RCC 7860 (cell line): ENCODE data around the gene GCK.

Source experiments
- DNase-seq: peaks from one replicate; pipeline ENCODE4 v3.0.0-alpha.2; 2015; ENCODE audit warnings: low spot score
- FAIRE-seq: peaks from 2 replicates; lab custom pipeline; 2012; peaks lifted over from hg19 to GRCh38; lab: Jason Lieb, UNC

The GCK gene

DNA sequence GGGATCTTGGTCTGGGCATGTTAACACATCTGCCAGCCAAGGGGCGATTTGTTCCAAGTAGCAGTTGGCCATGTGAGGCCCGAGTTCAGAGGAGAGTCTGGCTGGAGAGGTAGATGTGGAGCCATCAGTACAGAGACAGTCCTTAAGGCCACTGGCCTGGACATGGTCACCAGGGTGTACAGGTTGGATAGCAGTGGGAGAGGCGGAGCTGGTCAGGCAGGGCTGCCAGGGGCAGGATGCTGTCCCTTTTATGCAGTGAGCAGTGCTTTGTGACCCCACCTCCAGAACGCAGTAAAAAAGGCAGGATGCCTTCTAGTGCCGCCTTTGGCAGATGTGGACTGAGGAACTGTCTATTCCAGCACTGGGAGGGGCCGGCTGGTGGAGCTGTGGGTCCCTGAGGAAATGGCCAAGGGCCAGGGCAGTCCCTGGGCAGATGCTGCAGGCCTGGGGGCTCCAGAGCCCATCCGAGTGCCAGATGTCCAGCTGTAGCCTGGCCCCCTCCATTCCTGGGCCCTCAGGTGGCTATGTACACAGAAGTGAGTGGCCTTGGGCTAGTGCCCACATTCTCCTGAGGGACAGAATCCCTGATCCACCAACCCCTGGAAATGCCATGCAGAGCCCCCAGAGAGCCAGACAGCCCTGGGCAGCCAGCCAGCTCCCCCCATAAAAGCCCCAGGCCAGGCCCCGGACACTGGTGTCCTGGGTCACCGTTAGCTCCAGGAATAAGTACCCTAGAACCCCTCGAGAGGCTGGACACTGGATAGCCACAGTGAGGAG, 31.0 kb downstream of the GCK start:
- DNase-seq (no peak), FAIRE-seq (no peak)

DNA sequence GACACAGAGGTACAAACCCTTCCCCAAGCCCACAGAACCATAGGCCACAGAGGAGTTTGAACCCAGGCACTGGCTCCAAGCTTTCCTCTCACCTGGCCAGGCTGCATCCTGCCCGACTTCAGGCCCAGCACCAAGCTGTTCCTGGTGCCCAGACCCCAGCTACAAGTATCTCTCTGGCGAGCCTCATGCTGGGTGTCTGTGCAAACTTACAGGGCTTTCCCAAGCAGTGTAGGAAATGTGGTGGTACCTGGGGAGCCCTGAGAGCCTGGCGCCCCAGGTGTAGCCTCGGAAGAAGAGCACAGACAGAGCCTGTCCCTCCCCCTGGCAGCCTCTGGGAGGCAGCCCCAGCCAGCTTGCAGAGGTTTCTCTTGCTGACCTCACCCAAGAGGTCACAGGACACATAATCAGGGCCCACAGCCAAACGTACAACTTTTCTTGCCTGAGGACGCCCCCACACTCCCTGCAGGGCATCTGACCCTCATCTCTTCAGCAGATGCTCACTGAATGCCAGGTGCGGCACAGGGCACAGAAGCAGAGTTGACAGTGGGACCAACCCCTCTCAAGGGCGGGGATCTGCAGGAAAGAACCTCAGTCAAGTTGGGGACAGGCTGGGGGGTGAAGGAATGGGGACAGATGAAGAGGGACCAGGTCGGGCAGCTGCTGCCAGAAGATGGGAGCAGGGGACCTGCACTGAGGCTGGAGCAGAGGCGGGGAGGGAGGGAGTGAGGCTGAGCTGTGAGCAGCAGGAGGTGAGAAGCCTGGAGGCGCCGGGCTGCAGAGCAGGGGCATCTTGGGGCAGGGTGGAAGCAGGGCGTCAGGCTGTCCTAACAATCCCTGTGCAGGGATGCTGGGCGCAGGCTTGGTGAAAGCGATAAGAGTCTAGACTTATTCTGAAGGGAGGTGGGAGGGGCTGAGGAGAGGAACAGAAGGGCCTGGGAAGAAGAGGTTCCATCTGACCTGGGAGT, 31.8 kb downstream of the GCK start:
- DNase-seq (no peak), FAIRE-seq (no peak)

DNA sequence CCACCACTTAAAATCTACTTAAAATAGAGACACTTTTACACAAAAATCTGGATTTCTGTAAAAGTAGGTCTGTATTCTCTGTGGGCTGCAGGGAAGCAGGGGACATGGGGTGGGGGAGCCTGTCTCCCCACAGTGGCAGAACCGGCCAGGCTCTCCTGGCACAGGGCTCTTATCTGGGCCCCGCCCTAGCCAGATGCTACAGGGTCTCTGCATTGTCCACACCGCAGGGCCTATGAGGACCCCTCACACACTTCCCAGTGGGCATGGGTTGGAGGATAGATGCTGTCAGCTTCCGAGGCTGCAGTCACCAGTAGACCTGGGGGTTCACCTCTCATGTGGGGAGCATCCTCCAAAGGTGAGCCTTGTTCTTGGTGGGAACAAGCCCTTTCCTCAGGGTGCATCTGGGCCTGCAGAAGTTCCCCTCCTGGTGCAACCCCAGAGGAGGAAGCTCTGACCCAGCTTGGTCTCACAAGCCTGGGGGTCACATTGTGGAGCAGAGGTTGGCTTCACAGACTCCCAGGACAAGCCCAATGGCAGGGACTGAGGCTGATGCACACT, 32.7 kb downstream of the GCK start:
- no peak for DNase-seq
- FAIRE-seq: no peak

DNA sequence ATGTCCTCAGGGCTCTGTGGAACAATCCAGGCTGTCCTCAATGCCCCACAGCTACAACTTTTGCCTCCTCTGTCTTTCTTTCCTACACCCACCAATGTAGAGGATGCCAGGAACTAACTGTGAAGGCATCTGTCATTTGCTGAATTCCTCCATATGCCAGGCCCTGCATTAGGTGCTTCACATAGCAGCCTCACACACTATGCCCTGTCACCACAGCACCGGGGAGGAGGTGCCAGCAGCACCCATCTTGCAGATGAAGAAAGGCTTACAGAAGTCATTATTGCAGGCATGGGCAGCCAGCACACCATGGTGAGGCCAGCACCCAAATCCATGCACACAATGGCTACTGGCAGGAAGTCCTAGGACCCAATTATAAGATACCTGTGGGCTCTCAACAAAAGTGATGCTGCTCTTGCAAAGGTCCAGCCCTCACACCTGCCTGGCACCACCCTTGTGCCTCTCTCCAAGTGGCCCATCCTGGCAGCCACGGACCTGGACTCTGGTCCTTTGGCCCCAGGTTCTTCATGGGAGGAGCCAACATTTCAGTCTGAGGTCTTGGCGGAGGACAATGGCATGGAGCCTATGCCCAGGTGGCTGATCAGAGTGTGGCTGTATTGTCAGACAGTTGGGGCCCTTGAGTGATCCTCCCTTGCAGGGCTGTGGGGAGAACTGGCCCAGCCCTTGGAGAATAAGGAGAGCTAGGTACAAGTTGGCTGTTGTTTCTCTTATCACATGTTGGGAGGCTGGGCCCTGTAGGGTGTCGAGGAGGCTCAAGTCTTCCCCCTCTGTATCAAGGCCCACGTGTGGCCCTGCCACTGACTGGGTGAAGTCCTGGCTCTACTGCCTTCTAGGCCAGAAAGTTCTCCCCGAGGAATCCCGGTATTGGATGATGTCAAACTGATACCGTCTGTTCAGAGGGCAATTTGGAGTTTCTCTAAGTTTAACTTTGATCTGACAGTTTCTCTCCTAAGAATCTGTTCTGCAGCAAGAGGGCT, 33.8 kb downstream of the GCK start:
- FAIRE-seq: no peak
- no peak for DNase-seq

DNA sequence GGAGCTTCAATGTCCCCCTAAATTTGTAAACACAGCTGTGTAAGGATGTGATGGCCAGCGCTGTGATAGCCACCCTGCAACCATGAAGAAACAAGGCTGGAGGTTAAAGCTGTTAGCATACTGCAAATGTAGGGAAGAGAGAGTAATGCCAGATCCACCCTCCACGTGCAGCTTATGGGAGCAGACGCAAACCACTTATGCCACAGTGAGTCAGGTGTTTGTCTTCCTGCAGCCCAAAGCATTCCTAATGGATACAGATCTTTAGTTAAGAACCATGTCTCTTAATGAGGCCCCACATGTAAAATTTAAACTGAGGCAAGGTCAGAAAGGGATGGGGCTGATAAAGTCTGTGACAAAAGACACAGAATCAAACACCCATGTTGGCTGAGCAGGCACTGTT, 34.5 kb downstream of the GCK start:
- FAIRE-seq: no peak

DNA sequence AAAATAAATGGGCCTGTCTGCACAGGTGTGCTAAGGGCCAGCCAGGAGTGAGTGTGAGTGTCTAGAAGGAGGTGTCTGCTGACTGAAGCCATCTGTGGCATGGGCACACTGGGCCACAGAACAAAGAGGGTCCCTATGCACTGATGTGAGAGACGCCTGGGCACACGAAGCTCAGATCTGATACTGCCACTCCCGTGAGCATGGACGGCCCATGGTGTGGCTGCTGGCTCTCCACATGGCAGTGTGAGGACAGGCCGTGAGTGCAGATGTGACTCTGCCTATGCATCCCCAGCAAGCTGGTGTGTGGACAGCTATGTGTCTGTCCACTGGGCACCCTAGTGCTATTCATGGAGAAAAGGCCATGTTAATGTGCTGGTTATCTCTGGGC, 35.3 kb downstream of the GCK start:
- FAIRE-seq (no peak), DNase-seq (no peak)

More for the DNA sequence above, 34.5 kb downstream of the GCK start:
- DNase-seq: no peak

DNA sequence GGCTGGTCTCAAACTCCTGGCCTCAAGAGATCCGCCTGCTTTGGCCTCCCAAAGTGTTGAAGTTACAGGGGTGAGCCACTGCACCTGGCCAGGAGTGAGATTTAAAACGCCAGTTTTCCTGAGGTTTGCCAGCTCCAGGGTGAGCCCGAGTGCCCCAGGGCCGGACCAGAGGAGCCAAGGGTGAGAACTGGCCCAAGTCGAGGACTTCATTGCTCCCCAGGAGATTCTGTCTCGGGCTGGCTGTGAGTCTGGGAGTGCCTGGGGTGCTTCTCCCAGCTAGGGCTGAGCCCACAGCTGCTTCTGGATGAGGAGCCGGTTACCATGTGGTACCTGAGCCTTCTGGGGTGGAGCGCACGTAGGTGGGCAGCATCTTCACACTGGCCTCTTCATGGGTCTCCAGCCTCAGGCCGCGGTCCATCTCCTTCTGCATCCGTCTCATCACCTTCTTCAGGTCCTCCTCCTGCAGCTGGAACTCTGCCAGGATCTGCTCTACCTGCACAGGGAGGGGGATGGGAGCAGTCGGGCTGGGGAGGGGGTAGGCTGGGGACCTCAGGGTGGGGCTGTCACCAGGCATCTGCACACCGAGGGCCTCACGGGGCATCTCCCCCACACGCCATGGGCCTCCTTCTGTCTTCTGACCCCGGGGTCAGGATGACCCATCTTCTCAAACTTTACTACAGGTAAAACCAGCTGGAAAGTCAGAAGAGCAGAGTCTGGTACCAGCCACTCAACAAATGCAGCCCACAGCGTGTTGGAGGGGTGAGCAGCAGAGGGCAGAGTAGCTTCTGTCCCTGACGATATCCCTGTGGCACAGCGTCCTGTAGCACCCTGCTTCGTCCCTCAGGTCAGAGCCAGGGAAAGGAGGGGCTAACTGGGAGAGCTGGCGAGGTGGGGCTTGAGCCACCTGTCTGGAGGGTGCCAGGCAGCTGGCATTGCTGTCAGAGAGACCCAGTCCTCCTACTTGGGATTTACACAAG, 36.0 kb downstream of the GCK start:
- DNase-seq: no peak
- FAIRE-seq: no peak

DNA sequence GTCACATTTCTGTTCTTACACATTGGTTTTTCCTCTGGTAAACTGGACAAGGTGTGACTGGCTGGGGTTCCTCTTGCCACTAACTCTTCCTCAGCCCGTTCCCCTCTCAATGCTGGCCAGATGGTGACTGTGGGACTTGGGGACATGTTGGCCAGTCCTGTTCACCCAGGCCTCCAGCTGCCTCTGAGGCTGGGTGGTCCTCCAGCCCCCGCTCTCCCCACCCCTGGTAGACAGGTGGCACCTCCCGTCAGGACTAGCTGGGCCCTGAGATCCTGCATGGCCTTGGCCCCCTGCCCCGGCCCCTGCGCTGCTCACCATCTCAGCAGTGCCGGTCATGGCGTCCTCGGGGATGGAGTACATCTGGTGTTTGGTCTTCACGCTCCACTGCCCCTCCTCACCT, 37.3 kb downstream of the GCK start:
- FAIRE-seq (no peak), DNase-seq (no peak)

DNA sequence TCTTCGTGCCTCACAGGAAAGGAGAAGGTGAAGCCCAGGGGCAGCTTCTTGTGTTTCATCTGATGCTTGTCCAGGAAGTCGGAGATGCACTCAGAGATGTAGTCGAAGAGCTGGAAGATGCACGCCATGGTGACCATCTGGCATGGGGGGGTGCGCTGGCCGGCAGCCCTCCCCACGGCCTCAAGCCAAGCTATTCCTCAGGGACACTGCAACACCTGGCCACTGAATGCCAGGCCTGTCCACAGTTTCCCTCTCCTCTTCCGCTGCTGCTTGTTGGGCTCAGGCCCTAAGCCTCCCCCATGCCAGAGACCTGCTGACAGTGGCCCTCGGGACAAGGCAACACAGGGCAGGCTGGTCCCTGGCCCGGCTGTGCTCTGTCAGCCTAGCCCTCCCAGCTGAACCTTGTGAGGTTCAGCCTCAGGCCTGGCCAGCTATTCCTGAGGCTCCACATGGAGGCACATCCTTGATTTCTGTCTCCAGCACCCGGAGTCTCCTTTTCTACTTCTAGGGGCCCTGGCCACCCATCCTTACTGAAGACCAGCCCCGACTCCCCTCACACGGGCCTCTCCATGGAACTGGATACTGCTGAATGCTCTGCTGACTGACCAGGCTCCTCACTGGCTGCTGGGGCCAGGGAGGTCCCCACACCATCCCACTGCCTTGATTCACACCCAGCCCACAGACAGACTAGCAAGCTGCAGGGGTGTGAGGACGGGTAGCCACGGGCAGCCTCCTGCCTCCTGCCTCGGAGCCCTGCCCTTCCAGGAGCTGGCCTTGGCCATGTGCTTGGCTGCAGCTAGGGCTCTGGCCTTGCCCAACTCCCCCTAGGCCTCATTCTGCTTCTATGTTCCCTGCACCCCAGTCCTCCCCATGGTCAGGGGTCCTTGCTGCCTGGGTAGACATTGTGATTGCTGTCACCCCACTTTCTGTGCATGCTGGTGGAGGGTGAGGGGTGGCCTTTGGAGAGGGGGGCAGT, 38.0 kb downstream of the GCK start:
- FAIRE-seq (no peak), DNase-seq (no peak)

DNA sequence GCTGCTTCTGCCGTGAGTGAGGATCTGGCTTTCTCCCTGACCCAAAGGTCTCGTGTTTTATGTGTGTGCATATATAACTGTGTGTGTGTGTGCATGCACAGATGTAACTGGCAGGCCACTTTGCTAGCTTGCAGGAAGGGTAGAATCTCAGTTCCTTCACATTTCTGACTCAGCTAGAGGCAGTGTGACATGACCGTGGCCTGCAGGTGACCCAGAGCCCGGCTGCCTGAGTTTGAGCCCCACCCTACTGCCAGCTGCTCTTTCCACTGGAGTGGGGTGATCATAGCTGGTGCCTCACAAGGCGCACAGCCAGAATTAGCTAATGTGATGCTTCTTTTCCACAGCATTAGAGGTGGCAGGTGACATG, 38.8 kb downstream of the GCK start:
- FAIRE-seq: no peak
- DNase-seq: no peak

DNA sequence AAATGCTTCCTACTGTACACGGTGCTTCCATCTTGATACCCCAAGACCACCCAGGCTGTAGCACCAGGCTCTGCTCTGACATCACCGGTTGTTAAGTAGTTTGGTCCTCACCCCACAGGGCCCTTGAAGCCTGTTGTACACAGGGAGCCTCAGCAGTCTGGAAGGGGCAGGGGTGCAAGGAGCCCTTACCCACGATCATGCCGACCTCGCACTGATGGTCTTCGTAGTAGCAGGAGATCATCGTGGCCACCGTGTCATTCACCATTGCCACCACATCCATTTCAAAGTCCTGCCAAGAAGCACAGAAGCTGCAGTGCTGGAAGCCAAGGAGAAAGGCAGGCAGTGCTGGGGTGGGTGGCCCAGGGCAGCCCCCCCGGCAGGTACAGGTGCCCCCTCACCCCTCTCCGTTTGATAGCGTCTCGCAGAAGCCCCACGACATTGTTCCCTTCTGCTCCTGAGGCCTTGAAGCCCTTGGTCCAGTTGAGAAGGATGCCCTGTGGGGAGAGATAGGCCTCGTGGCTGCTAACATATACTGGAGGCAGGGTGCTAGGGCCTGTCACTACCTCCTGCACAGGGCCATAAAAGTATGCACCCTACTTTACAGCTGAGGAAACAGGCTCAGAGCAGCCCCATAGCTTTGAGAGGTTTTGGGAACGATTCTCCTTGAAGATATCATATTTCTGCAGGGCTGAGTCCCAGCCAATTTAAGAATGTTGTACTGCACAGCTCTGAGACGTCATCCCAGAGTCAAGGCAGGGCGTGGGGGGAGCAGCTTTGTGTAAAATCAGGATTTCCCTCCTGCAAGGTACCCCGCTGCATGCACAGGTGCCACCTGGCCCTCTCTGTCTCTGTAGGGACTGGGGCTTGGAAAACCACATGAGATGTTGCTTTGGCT, 39.4 kb downstream of the GCK start:
- FAIRE-seq: no peak
- DNase-seq: no peak

DNA sequence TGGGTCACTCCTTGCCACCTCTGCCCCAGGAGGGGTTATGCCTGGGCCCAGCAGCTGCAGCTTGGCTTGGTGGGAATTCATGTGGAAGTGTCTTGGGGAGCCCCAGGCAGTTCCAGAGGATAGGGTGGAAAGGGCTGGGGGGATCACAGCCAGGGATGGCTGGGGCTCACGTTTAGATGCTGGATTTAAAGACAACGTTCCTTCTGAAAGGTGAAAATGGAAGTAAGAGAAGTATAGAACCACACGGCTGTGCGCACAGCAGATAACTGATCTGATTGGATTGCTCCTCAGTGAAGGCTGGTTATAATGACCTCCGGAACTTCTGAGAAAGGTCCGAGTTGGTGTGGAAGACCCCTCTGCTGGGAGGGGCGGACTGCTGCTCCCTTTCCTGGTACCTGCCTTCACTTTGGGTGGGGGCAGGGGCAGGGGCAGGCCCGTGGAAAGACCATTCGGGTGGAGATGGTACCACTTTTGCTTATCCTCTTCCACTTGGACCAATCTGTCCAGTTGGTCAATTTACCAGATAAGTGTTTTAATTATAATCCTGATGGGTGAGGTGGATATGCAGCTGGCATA, 40.2 kb downstream of the GCK start:
- DNase-seq (no peak), FAIRE-seq (no peak)

DNA sequence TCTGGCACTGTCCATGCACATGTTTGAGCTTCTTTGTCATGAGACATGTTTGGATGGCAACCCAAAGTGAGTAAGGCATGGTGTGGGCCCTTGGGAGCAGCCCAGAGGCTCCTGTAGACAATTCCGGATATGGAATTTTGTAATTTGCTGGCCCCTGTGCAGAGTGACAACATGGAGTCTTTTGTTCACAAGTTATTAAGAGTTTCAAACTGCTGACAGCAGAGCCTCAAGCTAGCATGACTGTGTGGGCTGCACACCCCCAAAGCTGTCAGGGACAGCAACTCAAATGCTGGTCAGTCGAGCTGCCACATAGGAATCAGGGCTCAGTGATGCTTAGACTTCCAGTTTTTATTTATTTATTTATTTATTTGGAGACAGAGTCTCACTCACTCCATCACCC, 41.1 kb downstream of the GCK start:
- DNase-seq (no peak), FAIRE-seq (no peak)

DNA sequence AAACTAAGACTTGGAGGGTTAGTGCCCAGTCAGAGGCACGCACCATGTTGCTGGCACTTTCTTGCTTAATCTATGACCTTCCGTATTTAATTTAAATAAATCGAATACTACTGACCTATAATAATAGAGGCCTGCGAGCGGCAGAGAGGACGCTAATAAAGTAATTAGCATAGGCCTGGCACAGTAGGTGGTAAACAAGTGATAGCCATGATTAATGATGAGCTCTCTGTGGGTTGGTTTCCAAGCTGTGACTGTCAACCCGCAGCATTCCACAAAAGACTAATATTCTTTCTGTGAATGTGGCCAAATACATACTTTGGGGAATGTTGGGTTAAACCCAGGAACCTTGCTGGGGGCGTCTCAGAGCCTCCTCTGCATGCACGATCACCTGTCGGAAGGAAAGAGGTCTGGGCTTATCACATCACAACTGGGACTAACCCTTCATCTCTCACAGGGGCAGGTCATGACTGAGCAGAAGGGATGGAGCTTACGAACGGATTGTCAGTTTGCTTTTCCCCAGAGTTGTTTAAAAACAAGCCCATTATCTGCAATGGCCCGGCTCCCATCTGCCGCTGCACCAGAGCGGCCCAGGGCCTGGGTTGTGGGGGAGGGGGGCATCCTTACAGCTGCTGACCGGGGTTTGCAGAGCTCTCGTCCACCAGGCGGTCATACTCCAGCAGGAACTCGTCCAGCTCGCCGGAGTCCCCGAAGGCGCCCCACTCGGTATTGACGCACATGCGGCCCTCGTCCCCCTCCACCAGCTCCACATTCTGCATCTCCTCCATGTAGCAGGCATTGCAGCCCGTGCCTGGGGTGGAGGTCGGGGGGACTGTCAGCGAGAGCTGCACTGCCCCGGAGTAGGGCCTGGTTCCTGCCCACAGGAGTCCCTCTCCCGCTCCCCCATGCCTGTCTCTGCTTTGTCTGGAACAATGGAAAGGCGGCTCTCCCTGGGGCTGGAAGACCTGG, 41.9 kb downstream of the GCK start:
- DNase-seq (no peak), FAIRE-seq (no peak)

DNA sequence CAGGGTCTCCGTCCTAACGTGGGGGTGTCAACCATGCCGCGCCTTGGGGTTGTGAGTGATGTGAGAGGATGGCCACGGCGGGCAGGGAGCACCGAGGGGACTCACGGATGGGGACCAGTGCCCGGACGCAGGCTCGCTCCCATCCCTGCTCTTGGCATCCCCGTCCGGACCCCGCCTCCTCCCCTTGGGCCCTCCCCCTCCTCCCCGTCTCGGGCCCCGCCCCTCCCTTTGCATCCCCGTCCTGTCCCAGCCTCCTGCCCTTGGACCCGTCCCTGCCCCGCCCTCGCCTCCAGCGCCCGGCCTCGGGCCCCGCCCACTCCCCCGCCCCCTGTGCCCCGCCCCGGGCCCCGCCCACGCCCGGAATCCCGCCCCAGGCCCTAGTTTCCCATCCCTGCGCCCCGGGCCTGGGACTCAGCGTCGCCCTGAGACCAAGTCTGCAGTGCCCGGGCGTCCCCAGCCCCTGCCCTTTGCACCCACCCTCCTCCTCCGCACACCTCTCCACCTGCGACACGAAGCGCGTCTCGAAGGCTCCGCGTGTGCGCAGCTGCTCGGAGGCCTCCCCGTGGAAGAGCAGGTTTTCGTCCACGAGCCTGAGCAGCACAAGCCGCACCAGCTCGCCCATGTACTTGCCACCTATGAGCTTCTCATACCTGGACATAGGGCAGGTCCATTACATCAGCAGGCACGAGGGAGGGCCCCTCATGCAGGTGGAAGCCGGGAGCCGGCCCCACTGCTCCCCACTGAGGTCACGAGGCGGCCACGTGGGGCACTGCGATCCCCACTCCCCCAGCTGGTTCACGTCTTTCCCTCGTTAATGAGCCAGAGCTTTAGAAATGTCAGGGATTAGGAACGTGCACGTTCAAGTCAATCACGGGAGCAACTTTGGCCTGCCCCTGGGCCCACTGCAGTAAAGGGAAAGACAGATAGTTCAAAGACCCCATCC, 43.0 kb downstream of the GCK start:
- FAIRE-seq (no peak), DNase-seq (no peak)
